Natural killer cell (primary cell): Measurements from ENCODE around the gene DNASE1L1. TPM values are rescaled to one million over a fixed set of nuclear protein-coding genes. Genes with fewer than 3 reads are reported as not detected.

Experiments used
- ATAC-seq, 3 donors: fragments of 150-1000 bp in 2 of 3; fragments of 200-7000 bp in 1 of 3; cut with Tn5 transposase; 1 replicate in 1 of 3; 2 replicates in 2 of 3; pipeline ENCODE4 v1.10.0; 2021; ENCODE audit warnings: mild to moderate bottlenecking in 2 of 3, moderate library complexity in 2 of 3
- DNase-seq, 2 donors: peaks; one replicate each; pipeline versions ENCODE4 v3.0.0 to v3.0.0-alpha.2; 2013 to 2021; ENCODE audit warnings: mixed read lengths in 1 of 2
- H3K27ac ChIP-seq: one replicate; pipeline ENCODE4 v1.5.1; 2013; ENCODE audit warnings: mild to moderate bottlenecking, low read length
- H3K27me3 ChIP-seq: one replicate; pipeline ENCODE4 v1.6.1; 2013; ENCODE audit warnings: low read length; ENCODE audit not compliant: control insufficient read depth, insufficient read depth
- H3K36me3 ChIP-seq: one replicate; pipeline ENCODE4 v1.6.1; 2013; ENCODE audit warnings: low read length; ENCODE audit not compliant: control insufficient read depth, insufficient read depth
- H3K4me1 ChIP-seq: one replicate; pipeline ENCODE4 v1.6.1; 2013; ENCODE audit warnings: low read length; ENCODE audit not compliant: control insufficient read depth, insufficient read depth
- H3K4me3 ChIP-seq: one replicate; pipeline ENCODE4 v1.5.1; 2013; ENCODE audit warnings: low read length
- H3K9me3 ChIP-seq: one replicate; pipeline ENCODE4 v1.6.1; 2013; ENCODE audit warnings: low read length; ENCODE audit not compliant: control insufficient read depth, insufficient read depth
- H3K27ac Mint-ChIP-seq, 2 donors: one replicate each; pipeline ENCODE4 v1.8.0; 2022; ENCODE audit warnings: mild to moderate bottlenecking in 2 of 2, mixed read lengths in 2 of 2, moderate library complexity in 1 of 2
- H3K27me3 Mint-ChIP-seq, 2 donors: one replicate each; pipeline ENCODE4 v1.8.0; 2022; ENCODE audit warnings: low read depth in 2 of 2, mixed read lengths in 2 of 2
- H3K36me3 Mint-ChIP-seq: one replicate; pipeline ENCODE4 v1.8.0; 2022; ENCODE audit warnings: mixed read lengths
- H3K4me1 Mint-ChIP-seq, 2 donors: one replicate each; pipeline ENCODE4 v1.8.0; 2022; ENCODE audit warnings: mixed read lengths in 2 of 2
- H3K4me3 Mint-ChIP-seq: one replicate; pipeline ENCODE4 v1.8.0; 2022; ENCODE audit warnings: mild to moderate bottlenecking, moderate library complexity, mixed read lengths
- H3K9me3 Mint-ChIP-seq, 2 donors: one replicate each; pipeline ENCODE4 v1.8.0; 2022; ENCODE audit warnings: mixed read lengths in 2 of 2
- WGBS: methylation state at CpG from one replicate; pipeline ENCODE4 v1.1.7; 2013; ENCODE audit warnings: missing lambda C conversion rate; ENCODE audit not compliant: insufficient coverage; 5-methylcytosine and 5-hydroxymethylcytosine counted together
- intact Hi-C: fragments of 100-400 bp; cut with micrococcal nuclease; formaldehyde crosslinking; loops from one replicate; pipeline ENCODE4 v1.14.2; 2022
- total RNA-seq, 4 donors: library from RNA; stranded (reverse); fragments of 120-200 nt in 1 of 4; gene quantifications; one replicate each; pipeline versions ENCODE4 v1.2.3 to v1.2.4, GENCODE V29; 2013 to 2022
- TF ChIP-seq, protein P1 (sequence below): fragments of 200-600 bp; IDR thresholded peaks from one replicate; pipeline ENCODE4 v1.8.0; 2022; ENCODE audit warnings: antibody characterized with exemption

Gene DNASE1L1
- total RNA-seq, 3 donors from 2014 or later (not counting 1 experiment from before 2014, with no cell fraction given), result 16.7 to 19.6 (median 16.8) TPM

- 96% methylated on average over 11 of the region's 11 CpGs for WGBS
- H3K27ac Mint-ChIP-seq, result peak overlapping the region in 1 of 2 donors; percentile 78
- intact Hi-C loops, result no loop called here
- H3K4me3 ChIP-seq, result no peak overlapping the region
- no peaks in the 10 kb centered on the region for H3K36me3 Mint-ChIP-seq
- no peaks in the 10 kb centered on the region for H3K9me3 Mint-ChIP-seq
- H3K27ac ChIP-seq, result peak overlapping the region; percentile 14
- DNase-seq (no peak), ATAC-seq (no peak)
- H3K9me3 ChIP-seq, result no peaks in the 10 kb centered on the region
- H3K4me1 ChIP-seq, result peaks cover 93% of the 10 kb centered on the region
- TF ChIP-seq, protein P1, sequence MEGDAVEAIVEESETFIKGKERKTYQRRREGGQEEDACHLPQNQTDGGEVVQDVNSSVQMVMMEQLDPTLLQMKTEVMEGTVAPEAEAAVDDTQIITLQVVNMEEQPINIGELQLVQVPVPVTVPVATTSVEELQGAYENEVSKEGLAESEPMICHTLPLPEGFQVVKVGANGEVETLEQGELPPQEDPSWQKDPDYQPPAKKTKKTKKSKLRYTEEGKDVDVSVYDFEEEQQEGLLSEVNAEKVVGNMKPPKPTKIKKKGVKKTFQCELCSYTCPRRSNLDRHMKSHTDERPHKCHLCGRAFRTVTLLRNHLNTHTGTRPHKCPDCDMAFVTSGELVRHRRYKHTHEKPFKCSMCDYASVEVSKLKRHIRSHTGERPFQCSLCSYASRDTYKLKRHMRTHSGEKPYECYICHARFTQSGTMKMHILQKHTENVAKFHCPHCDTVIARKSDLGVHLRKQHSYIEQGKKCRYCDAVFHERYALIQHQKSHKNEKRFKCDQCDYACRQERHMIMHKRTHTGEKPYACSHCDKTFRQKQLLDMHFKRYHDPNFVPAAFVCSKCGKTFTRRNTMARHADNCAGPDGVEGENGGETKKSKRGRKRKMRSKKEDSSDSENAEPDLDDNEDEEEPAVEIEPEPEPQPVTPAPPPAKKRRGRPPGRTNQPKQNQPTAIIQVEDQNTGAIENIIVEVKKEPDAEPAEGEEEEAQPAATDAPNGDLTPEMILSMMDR, result no peak
- H3K27me3 ChIP-seq, result no peaks in the 10 kb centered on the region
- no peak overlapping the region for H3K4me3 Mint-ChIP-seq
- peaks cover 5 to 13% of the 10 kb centered on the region in 2 donors for H3K4me1 Mint-ChIP-seq
- H3K27me3 Mint-ChIP-seq, result no peaks in the 10 kb centered on the region
- H3K36me3 ChIP-seq, result peaks cover 96% of the 10 kb centered on the region
Measured at GRCh38 chrX:154358011-154358410, 51.0 kb downstream of the DNASE1L1 start.

GRCh38 chrX:154357205-154357604 lies 51.8 kb downstream of the DNASE1L1 start:
- Histone ChIP-seq H3K27ac (no peak overlapping the region), H3K4me3 (no peak overlapping the region), H3K27me3 (no peaks in the 10 kb centered on the region), H3K9me3 (no peaks in the 10 kb centered on the region), H3K36me3 (peaks cover 96% of the 10 kb centered on the region), H3K4me1 (peaks cover 95% of the 10 kb centered on the region)
- no peak overlapping the region for H3K4me3 Mint-ChIP-seq
- 88% methylated on average over 27 of the region's 27 CpGs for WGBS
- no peaks in the 10 kb centered on the region for H3K36me3 Mint-ChIP-seq
- TF ChIP-seq, protein P1, result no peak
- intact Hi-C loops, result no loop called here
- no peaks in the 10 kb centered on the region for H3K27me3 Mint-ChIP-seq
- ATAC-seq (no peak), DNase-seq (no peak)
- H3K9me3 Mint-ChIP-seq, result no peaks in the 10 kb centered on the region
- peak overlapping the region; percentile 51 to 78 for H3K27ac Mint-ChIP-seq
- H3K4me1 Mint-ChIP-seq, result peaks cover 5 to 14% of the 10 kb centered on the region in 2 donors

DNA sequence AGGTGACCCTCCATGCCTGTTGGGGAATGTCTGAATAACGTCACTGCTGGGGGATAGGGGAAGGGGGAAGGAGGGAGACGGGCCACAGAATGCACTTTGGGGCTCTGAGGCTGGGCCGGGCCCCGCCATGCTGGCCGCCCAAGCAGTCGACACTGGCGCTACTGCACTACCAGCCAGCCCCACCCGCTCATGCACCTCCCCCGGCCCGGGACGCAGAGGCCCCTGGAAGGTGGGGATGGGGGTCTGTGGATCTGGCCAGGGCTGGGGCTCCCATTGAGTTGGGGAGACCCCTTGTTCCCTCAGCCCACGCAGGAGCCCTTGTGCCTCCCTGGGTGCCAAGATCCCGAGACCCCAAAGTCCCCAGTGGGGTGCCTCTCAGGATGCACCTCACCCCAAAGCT lies 52.5 kb downstream of the DNASE1L1 start:
- Histone ChIP-seq H3K27me3 (no peaks in the 10 kb centered on the region), H3K4me3 (no peak overlapping the region), H3K36me3 (peaks cover 96% of the 10 kb centered on the region), H3K9me3 (no peaks in the 10 kb centered on the region), H3K4me1 (peaks cover 95% of the 10 kb centered on the region), H3K27ac (no peak overlapping the region)
- DNase-seq, result no peak
- H3K9me3 Mint-ChIP-seq, result no peaks in the 10 kb centered on the region
- no peak for ATAC-seq
- peaks cover 8 to 21% of the 10 kb centered on the region in 2 donors for H3K4me1 Mint-ChIP-seq
- H3K36me3 Mint-ChIP-seq, result no peaks in the 10 kb centered on the region
- WGBS, result 87% methylated on average over 8 of the region's 13 CpGs
- peak overlapping the region; percentile 66 for H3K4me3 Mint-ChIP-seq
- TF ChIP-seq, protein P1, result no peak
- intact Hi-C loops, result no loop called here
- peak overlapping the region; percentile 66 to 100 for H3K27ac Mint-ChIP-seq
- no peaks in the 10 kb centered on the region for H3K27me3 Mint-ChIP-seq

DNA sequence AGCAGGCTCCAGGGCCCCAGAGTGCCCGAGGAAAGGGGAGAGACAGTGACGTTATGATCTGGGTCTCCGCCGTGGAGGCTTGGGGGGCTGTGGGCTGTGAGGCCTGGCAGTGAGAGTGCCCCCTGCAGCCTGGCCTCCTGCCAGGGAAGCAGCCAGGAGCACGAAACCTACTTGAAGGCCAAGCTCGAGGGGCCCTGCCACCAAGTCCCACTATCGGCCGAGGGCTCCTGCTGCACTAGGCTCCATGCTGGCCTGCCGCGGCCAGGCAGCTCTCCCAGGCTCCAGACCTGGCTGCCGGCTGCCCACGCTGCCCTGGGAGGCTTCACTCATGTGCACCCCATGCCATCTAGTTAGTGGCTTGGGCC lies 53.3 kb downstream of the DNASE1L1 start:
- Mint-ChIP-seq H3K27ac (peak overlapping the region; percentile 66 to 100), H3K4me3 (peak overlapping the region; percentile 40), H3K9me3 (no peaks in the 10 kb centered on the region), H3K27me3 (no peaks in the 10 kb centered on the region), H3K36me3 (no peaks in the 10 kb centered on the region), H3K4me1 (peaks cover 14 to 25% of the 10 kb centered on the region in 2 donors)
- no peaks in the 10 kb centered on the region for H3K9me3 ChIP-seq
- TF ChIP-seq, protein P1, result no peak
- peak in 1 of 2 donors; percentile 17 for DNase-seq
- no peaks in the 10 kb centered on the region for H3K27me3 ChIP-seq
- 79% methylated on average over 12 of the region's 12 CpGs for WGBS
- peaks cover 98% of the 10 kb centered on the region for H3K36me3 ChIP-seq
- H3K4me1 ChIP-seq, result peaks cover 97% of the 10 kb centered on the region
- H3K4me3 ChIP-seq, result no peak overlapping the region
- H3K27ac ChIP-seq, result peak overlapping the region; percentile 25
- no peak for ATAC-seq
- intact Hi-C loops, result no loop called here
